Central memory CD4-positive, alpha-beta T cell (primary cell): ENCODE data around the gene PRR33.

Experiments
- DNase-seq: peaks from one replicate; pipeline ENCODE4 v3.0.0; 2022

Gene PRR33

DNA sequence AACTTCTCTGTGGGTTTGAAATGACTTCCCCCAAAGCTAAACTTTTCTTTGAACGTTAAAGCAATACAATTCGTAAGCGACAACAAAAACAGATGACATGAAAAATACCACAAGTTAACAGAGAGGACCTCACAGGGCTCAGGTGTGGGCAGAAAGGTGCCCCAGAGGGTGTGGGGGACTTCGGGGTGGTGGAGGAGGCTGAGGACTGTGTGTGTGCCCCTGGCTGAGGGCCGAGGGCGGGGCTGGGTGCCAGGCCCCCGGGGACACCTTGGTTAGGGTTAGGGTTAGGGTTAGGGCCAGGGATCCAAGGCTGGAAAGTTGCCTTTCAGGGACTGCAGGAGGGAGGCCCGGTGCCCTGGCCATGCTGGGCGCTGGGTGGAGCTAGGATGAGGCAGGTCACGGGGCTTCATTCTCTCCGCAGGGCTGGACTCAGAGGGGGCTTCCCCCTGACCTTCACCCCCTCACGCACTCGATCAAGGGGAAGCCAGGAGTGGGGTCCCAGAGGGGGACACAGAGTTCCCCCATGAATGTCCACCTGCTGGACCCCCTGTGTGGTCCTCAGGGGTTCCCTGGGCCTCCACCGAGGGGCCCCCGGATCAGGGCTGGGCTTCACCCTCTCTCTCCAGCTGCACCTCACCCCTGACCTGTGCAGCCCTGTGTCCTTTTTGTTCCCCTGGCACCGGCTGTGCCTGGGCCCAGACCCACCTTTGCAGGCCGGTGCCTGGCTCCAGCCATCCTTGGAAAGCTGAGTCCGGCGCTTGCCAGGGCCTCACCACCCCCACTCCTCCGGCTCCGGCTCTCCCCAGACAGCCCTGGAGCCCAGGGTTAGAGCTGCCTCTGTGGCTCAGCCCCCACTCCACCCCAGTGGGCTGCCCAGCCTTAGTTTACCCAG is 45.9 kb downstream of the PRR33 start:
- peak; percentile 28 for DNase-seq

DNA sequence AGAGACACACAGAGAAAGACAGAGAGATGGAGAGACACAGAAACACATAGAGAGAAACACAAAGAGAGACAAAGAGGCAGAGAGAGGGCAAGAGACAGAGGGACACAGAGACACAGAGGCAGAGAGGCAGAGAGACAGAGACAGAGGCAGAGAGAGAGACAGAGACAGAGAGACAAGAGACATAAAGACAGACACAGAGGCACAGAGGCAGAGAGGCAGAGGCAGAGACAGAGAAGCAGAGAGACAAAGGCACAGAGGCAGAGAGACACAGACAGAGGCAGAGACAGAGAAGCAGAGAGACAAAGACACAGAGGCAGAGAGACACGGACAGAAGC is 46.6 kb downstream of the PRR33 start:
- DNase-seq: no peak

DNA sequence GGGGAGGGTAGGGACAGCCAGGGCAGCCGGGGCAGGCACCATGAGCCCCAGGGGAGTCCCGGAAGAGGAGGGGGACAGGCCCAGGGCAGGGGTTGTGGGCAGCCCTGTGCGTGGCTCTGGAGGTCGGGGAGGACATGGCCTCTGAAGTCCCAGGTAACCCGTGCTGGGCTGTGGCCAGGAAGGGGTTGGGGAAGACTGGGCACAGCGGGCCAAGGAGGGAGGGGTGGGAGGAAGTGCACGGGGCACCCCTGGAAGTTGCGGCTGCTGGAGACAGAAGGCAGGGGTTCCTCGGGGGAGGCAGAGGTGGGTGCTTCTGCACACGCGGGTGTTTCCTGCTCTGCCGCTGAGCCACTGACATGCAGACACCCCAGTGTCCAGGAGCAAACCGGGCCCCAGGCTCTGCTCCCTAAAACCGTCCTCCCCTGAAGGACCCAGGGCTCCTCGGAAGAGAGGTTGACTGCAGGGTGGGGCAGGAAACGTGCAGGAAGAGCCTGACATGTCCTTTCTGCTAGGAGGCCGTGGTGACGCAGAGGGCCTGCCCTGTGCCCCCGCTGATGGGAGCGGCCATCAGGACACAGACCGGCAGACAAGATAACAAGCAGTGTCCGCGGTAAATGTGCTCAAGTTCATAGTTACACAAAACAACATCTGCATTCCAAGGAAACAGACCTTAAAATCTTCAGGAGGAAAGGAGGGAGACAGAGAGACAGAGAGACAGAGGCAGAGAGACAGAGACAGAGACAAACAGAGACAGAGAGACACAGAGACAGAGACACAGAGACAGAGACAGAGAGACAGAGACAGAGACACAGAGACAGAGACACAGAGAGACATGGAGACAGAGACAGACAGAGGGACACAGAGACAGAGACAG is 47.2 kb downstream of the PRR33 start:
- DNase-seq: peak; percentile 40

DNA sequence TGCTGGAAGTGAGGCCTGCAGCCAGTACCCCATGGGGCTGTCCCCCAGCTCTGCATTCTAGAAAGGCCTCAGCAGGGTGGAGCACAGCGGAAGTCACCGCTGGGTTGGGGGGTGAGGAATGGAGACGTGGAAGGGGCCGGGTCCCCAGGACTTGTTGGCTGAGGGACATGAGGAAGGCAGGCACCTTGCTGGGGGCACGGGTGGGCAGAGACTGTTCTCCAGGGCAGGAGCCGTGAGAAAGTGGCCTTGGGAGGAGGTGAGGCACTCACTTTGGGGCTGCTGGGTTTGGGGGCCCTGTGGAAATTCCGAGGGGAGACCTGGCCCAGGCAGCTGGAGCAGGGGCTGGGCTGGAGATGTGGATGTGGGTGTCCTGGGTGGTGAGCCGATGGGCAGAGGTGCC is 47.9 kb downstream of the PRR33 start:
- no peak for DNase-seq

DNA sequence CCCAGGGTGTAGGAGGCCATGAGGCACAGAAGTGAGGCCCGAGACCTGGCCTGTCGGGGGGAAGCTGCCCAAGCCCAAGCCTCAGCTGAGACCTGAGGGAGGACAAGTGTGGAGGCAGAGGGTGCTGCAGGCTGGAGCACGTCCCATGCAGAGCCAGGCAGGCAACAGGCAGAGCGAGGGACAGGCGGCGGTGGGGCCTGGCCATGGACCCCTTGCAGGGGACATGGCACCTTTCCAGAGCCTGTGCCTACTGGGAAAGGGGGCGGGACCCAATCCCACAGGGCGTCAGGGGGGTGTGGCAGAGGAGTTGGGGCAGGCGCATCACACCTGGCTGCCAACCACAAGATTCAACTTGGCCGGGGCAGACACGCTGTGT is 48.6 kb downstream of the PRR33 start:
- no peak for DNase-seq

DNA sequence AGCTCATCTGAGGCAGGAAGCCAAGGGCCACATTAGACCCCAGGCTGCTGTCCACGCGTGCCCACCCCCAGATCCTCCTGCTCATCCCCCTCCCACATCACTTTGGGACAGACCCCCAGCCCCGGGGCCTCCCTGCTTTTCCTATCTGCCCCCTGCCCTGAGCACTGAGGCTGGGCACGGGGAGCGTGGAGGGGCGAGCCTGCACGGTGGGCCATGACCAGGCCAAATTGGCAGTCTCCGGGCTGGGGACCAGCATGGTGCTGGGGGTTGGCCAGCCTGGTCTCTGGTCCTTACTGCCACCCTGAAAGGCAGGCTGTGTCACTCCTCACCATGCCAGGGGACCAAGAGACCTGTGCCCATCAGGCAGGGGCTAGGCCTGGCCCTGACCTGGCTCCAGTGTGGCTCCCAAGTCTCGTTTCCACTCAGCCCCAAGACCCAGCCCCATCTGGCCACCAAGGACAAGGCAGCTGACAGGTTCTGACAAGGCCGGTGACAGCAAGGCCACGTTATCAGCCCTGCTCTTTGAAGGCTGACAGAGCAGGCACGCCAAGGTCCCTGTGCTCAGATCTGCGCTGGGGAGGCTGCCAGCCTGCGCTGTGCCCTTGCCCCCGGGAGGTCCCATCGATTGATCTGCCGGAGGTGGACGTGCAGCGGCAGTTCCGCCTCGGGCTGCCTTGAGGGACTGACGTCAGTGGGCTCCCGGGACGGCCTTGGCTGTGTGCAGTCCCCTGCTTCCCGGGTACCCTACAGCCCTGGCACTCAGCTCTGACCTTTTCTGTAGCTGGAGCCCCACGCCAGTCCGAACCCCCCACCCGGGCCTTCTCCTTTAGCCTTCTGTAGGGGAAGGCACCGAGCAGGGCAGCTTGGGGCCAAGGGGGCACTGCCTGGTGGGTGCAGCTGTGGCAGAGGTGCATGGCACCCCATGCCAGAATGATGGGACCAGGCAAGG is 49.3 kb downstream of the PRR33 start:
- no peak for DNase-seq

DNA sequence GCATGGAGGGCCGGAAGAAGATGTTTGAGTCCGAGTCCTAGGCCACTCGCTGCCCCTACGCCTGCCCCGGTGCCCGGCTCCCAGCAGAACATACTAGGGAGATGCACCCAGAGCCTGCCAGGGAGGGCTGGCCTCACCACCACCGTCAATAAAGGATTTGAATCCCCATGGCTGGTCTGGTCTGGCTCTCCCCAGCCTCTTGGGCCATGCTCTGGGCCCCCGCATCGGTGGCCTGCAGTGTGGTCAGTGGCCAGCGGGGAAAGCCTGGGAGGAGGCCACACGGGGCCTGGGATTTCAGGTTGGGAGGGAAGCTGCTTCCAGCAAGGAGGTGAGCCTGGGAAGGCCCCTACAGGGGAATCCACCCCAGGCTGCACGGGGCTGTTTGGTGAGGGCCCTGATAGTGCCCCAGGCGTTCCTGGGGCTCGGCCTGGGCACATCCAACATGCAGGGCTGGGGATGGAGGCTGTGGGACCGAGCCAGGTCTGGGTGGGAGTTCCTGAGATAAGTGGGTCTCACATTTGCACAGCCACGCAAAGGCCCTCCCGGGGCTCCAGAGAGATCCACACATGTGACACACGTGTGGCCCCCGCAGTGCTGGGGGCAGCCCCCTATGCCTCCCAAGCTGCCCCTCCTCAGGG is 50.1 kb downstream of the PRR33 start:
- no peak for DNase-seq

DNA sequence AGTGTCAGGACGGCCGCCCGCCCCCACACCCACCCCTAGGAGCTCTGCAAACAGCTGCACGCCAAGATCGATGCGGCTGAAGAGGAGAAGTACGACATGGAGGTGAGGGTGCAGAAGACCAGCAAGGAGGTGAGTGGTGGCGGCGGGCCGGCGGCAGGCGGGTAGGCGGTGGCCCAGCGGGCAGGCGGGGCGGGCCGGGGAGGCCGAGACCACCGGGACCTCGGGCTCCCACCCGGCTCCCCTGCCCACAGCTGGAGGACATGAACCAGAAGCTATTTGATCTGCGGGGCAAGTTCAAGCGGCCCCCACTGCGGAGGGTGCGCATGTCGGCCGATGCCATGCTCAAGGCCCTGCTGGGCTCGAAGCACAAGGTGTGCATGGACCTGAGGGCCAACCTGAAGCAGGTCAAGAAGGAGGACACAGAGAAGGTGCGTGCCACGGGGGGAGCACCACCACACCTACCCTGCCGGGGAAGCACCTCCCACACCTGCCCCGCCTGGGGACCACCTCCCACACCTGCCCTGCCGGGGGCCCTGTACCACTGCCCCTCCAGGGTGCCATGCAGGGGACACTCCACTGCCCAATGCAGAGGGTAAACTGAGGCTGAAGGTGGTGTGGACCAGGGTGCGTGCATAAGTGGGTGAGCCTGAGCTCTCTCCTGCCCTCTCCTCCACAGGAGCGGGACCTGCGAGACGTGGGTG is 50.8 kb downstream of the PRR33 start:
- DNase-seq: no peak

DNA sequence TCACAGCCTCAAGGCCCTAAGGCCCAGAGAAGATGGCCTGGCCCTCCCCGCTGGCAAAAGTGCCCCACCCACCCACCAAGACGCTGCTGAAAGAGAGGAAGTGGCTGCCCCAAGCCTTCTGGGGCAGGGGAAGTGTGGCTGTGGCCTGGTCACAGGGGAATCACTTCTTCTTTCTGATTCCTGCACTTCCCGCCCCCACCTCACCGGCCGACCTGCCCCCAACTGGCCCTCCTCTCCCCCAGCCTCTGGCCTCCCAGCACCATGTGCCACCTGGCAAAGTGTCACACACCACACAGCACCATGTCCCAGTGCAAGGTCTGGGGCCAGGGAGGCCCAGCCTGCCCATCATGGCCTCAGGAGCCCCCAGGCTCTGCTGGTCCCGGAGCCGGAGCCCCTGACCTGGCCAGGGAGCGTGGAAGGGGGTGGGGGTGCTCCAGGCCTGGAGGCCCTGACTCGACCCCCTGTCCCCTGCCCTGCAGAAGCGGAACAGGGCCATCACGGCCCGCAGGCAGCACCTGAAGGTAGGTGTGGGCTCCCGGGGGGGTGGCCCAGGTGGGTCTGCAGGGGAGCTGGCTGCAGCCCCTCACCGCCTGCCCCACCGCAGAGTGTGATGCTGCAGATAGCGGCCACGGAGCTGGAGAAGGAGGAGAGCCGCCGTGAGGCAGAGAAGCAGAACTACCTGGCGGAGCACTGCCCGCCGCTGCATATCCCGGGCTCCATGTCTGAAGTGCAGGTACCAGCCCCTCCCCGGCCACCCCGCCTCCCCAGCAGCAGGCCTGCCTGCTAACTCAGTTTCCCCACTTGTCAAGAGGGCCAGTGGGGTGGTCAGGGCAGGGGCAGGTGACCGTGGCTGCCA is 51.5 kb downstream of the PRR33 start:
- DNase-seq: no peak

DNA sequence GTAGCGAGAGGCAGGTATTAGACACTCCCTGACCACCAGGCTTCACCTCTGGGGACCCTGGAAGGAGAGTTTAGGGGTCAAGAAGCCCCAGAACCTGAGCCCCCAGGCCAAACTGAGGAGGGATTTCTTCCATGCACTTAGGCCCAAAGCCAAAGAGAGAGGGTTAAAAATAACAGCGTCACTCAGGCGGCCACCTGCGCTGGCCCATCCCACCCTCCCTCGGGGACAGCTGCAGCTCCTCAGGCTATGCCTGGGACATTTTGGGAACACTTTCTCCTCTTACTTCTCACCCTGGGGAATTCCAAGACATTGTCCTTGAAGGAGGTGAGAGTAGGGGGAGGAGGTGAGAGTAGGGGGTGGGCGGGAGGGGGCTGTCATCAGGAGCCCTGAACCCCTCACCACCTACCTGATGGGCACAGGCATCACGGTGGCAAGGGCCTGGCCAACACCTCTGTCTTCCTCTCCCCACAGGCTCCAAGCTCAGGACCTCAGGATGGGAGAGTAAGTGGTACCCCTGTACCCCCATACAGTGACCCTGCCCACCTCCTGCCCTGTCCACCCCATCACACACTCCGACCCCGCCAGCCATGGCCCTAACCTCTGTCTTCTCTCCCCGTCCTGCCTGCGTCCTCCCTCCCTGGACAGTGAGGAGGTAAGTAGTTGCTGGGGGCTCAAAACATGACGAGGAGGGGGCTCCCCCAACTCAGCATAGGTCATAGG is 52.3 kb downstream of the PRR33 start:
- no peak for DNase-seq

DNA sequence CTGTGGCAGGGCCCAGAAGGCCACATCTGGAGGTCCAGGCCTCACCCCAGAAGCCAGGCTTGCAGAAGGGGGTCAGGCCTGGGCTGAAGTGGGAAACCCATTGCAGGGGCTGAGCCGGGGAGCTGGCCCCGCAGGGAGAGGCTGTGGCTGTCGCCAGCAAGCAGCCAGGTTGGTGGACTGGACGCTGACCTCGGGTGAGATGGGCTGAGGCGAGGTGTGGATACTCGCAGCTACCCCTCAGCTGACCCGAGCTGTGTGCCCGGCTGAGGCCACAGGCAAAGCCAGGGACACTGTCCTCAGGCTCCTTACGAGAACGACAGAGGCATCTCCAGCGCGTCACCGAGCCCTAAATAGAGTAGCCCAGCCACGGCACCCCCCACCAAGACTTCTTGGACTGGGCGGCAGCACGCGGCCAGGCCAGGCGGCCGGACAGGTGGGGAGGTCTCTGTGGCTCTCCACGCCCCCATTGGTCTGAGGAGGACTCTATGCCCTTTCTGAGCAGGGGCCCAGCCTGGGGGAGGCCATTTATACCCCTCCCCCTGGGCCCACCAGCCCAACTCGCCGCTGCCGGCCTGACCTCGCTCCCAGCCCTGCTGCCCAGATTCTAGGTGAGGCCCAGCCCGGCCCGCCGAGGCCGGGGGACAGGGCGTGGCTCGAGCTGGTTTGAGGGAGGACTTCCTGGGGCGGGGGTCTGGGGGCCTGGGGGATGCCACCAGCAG is 53.1 kb downstream of the PRR33 start, which contains the start of gene TNNI2:
Gene TNNI2, plus strand, starts transcription at position 556 of the 719 bp plus-strand sequence. CDS start 716 bp downstream, outside the sequence.
- DNase-seq: no peak
